HG02970 (cell line): ENCODE measurements around the gene VPREB3.

Experiments used
- ATAC-seq: cut with Tn5 transposase; IDR thresholded peaks from one replicate; pipeline ENCODE4 v1.9.1; 2021; ENCODE audit warnings: mild to moderate bottlenecking, moderate library complexity, moderate number of reproducible peaks; ENCODE audit not compliant: unreplicated experiment, low FRiP score

VPREB3 gene

GRCh38 chr22:23705358-23705757 lies 48.9 kb downstream of the VPREB3 start:
- no peak for ATAC-seq

- ATAC-seq = no peak
Measured at GRCh38 chr22:23704829-23705228, 49.4 kb downstream of the VPREB3 start.

- ATAC-seq = no peak
Measured at GRCh38 chr22:23704062-23704461, 50.2 kb downstream of the VPREB3 start.
